GM12891 (cell line): ENCODE results near the gene SPDYA.

ENCODE experiments used
- DNase-seq: peaks from one replicate; pipeline ENCODE4 v3.0.0; 2011; ENCODE audit warnings: low spot score; ENCODE audit not compliant: insufficient read length
- FAIRE-seq: peaks from 2 replicates; lab custom pipeline; 2011; peaks lifted over from hg19 to GRCh38; lab: Jason Lieb, UNC
- PAX5 ChIP-seq: IDR thresholded peaks from 2 replicates; pipeline ENCODE4 v1.6.1; 2011; ENCODE audit warnings: low read length, moderate library complexity, mild to moderate bottlenecking; ENCODE audit not compliant: insufficient read depth, severe bottlenecking
- POLR2A ChIP-seq: IDR thresholded peaks from 2 replicates; pipeline ENCODE4 v1.6.1; 2011; ENCODE audit warnings: low read depth, low read length, control low read depth

SPDYA gene

DNA sequence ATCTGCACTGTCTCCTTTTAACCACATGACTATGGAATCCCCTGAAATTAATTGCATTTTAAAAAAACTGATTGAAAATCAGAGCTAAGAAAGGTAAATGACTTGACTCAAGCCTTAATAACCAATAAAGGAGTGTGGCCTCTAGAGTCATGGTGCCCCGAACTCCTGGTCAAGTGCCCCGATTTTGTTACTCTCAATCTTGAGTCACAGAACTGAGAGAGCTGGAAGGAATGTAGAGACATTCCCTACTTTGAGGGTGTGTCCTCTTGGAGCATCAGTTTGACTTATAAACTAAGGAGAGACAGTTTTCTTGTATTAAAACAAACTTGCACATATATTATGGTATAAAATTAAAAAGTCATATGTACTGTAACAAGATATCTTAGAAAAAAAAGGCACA, 86.3 kb downstream of the SPDYA start:
- no peak for FAIRE-seq
- no peak for TF ChIP-seq PAX5
- DNase-seq: no peak

DNA sequence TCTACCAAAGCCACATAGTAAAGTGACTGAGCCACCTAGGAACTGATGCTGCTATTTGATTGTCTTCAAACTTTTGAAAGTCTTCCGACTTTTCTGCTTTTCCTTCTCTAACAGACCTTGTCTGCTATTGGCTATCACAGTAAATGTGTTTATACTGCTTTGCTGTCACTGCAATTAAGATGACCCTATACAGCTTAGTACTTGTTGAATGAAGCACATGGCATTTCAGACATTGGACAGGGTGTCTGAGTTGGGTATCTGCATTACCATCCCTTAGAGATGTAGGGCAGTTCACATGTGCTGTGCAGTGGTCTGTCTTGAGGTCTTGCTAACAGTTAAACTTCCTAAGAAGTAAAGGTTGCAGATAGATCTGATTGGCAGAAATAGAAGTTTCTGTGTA, 87.4 kb downstream of the SPDYA start:
- TF ChIP-seq PAX5: no peak
- no peak for TF ChIP-seq POLR2A
- FAIRE-seq (peak; percentile 13), DNase-seq (no peak)
